Measurements from ENCODE around the gene CARF. TPM values are rescaled to one million over a fixed set of nuclear protein-coding genes. Genes with fewer than 3 reads are reported as not detected.

The CARF gene
- total RNA-seq, 2 experiments from 2014 or later: 4.0 to 5.4 TPM

DNA sequence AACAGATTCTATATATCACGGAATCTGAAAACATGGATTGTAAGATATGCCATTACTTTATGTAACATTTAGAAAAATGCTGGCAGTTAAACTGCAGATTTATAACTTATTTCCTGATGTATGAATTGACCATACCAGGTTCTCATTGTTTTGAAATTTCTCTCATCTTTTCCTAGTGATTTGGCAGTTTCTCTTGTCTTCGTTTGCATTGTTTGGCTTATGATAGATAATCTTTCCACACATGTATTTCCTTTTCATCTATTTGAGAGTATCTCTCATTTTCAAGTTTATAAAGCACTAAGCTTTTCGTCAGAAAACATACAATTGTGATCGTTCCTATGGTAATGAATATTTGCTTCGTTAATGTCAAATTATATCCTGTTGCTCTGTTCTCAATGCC lies 118.9 kb downstream of the CARF start:
- no peaks in the 10 kb centered on the region for H3K9me3 Mint-ChIP-seq
- CTCF ChIA-PET: interaction anchor here (0.6 kb wide), 1 partner anchor 10 kb away, joined by 4 read pairs; no protein-coding TSS in a partner anchor
- H3K27ac Mint-ChIP-seq: no peak overlapping the region
- H3K27me3 Mint-ChIP-seq (ENCODE audit: low read depth): no peaks in the 10 kb centered on the region
- H3K4me3 Mint-ChIP-seq: no peak overlapping the region
- H3K4me1 Mint-ChIP-seq (ENCODE audit: low read depth): peaks cover 13% of the 10 kb centered on the region
- no peak for DNase-seq
- intact Hi-C loops (cut with micrococcal nuclease): no loop called here
- H3K36me3 Mint-ChIP-seq (ENCODE audit: low read depth): no peaks in the 10 kb centered on the region

- Mint-ChIP-seq H3K27me3 (ENCODE audit: low read depth) (no peaks in the 10 kb centered on the region), H3K4me3 (no peak overlapping the region), H3K9me3 (no peaks in the 10 kb centered on the region), H3K4me1 (ENCODE audit: low read depth) (peaks cover 13% of the 10 kb centered on the region), H3K27ac (peak overlapping the region; percentile 11), H3K36me3 (ENCODE audit: low read depth) (no peaks in the 10 kb centered on the region)
- intact Hi-C loops (cut with micrococcal nuclease): no loop called here
- CTCF ChIA-PET: interaction anchor here (0.8 kb wide), 1 partner anchor 15 kb away, joined by 3 read pairs; no protein-coding TSS in a partner anchor
- DNase-seq: no peak
Measured at GRCh38 chr2:203033395-203033794, 121.3 kb downstream of the CARF start.

GRCh38 chr2:203035879-203036470 lies 123.9 kb downstream of the CARF start:
- Mint-ChIP-seq H3K9me3 (no peaks in the 10 kb centered on the region), H3K27ac (no peak overlapping the region), H3K36me3 (ENCODE audit: low read depth) (peaks cover 4% of the 10 kb centered on the region), H3K4me3 (no peak overlapping the region), H3K27me3 (ENCODE audit: low read depth) (no peaks in the 10 kb centered on the region), H3K4me1 (ENCODE audit: low read depth) (peaks cover 13% of the 10 kb centered on the region)
- no peak for DNase-seq
- intact Hi-C loops (cut with micrococcal nuclease): no loop called here
- CTCF ChIA-PET: no interaction called here

Other genes starting within 250 kb of the CARF start
- 1 to 10 TPM; 5.1 to 5.7 TPM for gene ICA1L, start 40.5 kb upstream of the CARF start, total RNA-seq
- 10 to 100 TPM; 83.0 to 98.3 TPM for gene WDR12, start 602 bp upstream of the CARF start, total RNA-seq
- gene NBEAL1, start 102.6 kb downstream of the CARF start, total RNA-seq: 1 to 10 TPM; 7.9 to 8.3 TPM

All from activated naive CD4-positive, alpha-beta T cell treated with anti-CD3 and anti-CD28 coated beads for 36 hours (primary cell).